RWPE2 (cell line): ENCODE measurements around the gene OAT.
A peak's percentile ranks its signal among the peaks of the same experiment; 100 is the strongest.

ENCODE experiments used
- ATAC-seq: fragments of 200-7000 bp; cut with Tn5 transposase; 3 replicates; pipeline ENCODE4 v1.9.1; 2021; ENCODE audit warnings: low read depth
- DNase-seq: peaks from one replicate; pipeline ENCODE4 v3.0.0-alpha.2; 2020; ENCODE audit warnings: low spot score
- H3K27ac ChIP-seq: fragments of 450-650 bp; 2 replicates; pipeline ENCODE4 v1.5.1; 2017; ENCODE audit warnings: mild to moderate bottlenecking; ENCODE audit not compliant: poor library complexity, severe bottlenecking
- H3K27me3 ChIP-seq: fragments of 250-450 bp; sonication (Bioruptor Pico); 2 replicates; pipeline ENCODE4 v1.5.1; 2021; ENCODE audit warnings: mild to moderate bottlenecking, moderate library complexity; ENCODE audit not compliant: insufficient read depth, poor library complexity, severe bottlenecking
- H3K36me3 ChIP-seq: fragments of 250-450 bp; sonication (Bioruptor Pico); 2 replicates; pipeline ENCODE4 v1.5.1; 2020; ENCODE audit warnings: low read depth, mild to moderate bottlenecking, moderate library complexity
- H3K4me1 ChIP-seq: fragments of 250-450 bp; sonication (Bioruptor Pico); 2 replicates; pipeline ENCODE4 v1.5.1; 2021; ENCODE audit warnings: mild to moderate bottlenecking, moderate library complexity; ENCODE audit not compliant: insufficient read depth, poor library complexity, severe bottlenecking
- H3K4me3 ChIP-seq: fragments of 250-450 bp; sonication (Bioruptor Pico); 2 replicates; pipeline ENCODE4 v1.5.1; 2021; ENCODE audit warnings: mild to moderate bottlenecking, moderate library complexity; ENCODE audit not compliant: severe bottlenecking
- H3K9me3 ChIP-seq: fragments of 250-450 bp; sonication (Bioruptor Pico); 2 replicates; pipeline ENCODE4 v1.5.1; 2021; ENCODE audit warnings: mild to moderate bottlenecking, moderate library complexity; ENCODE audit not compliant: severe bottlenecking
- CTCF ChIP-seq: fragments of 450-650 bp; IDR thresholded peaks from one replicate; pipeline ENCODE4 v1.5.1; 2017; ENCODE audit warnings: mild to moderate bottlenecking, moderate library complexity; ENCODE audit not compliant: poor library complexity, severe bottlenecking

Gene OAT

GRCh38 chr10:124392626-124393342 is 25.9 kb downstream of the OAT start:
- ATAC-seq (no peak), DNase-seq (no peak)
- TF ChIP-seq CTCF, result no peak
- no peaks in the 10 kb centered on the region for H3K9me3 ChIP-seq
- no peak overlapping the region for H3K27ac ChIP-seq
- no peak overlapping the region for H3K4me3 ChIP-seq
- peaks cover 10% of the 10 kb centered on the region for H3K36me3 ChIP-seq
- H3K4me1 ChIP-seq, result peaks cover 13% of the 10 kb centered on the region
- H3K27me3 ChIP-seq, result no peaks in the 10 kb centered on the region

GRCh38 chr10:124390471-124391187 is 28.1 kb downstream of the OAT start:
- H3K27me3 ChIP-seq, result no peaks in the 10 kb centered on the region
- no peaks in the 10 kb centered on the region for H3K9me3 ChIP-seq
- no peak for TF ChIP-seq CTCF
- DNase-seq (no peak), ATAC-seq (no peak)
- no peaks in the 10 kb centered on the region for H3K36me3 ChIP-seq
- H3K4me1 ChIP-seq, result peaks cover 13% of the 10 kb centered on the region
- H3K4me3 ChIP-seq, result no peak overlapping the region
- H3K27ac ChIP-seq, result no peak overlapping the region

- H3K27me3 ChIP-seq, result no peaks in the 10 kb centered on the region
- H3K4me3 ChIP-seq, result no peak overlapping the region
- ATAC-seq, result no peak
- H3K4me1 ChIP-seq, result peaks cover 8% of the 10 kb centered on the region
- no peak for DNase-seq
- H3K9me3 ChIP-seq, result no peaks in the 10 kb centered on the region
- H3K36me3 ChIP-seq, result no peaks in the 10 kb centered on the region
- H3K27ac ChIP-seq, result no peak overlapping the region
- TF ChIP-seq CTCF, result peak; percentile 73
Observed at GRCh38 chr10:124389613-124390361, 28.9 kb downstream of the OAT start.

- H3K4me1 ChIP-seq, result no peaks in the 10 kb centered on the region
- DNase-seq (peak; percentile 81), ATAC-seq (peak; percentile 89)
- H3K9me3 ChIP-seq, result no peaks in the 10 kb centered on the region
- no peak overlapping the region for H3K27ac ChIP-seq
- TF ChIP-seq CTCF, result peak; percentile 96
- no peaks in the 10 kb centered on the region for H3K27me3 ChIP-seq
- H3K4me3 ChIP-seq, result peak overlapping the region; percentile 15
- no peaks in the 10 kb centered on the region for H3K36me3 ChIP-seq
Observed at GRCh38 chr10:124388823-124389612, 29.7 kb downstream of the OAT start.
